ENCODE measurements around the gene ADGRF5.

- no peak for TF ChIP-seq CTCF (IDR thresholded peaks at IDR 0.05)
- TF ChIP-seq POLR2A (IDR thresholded peaks at IDR 0.05), result no peak
Measured at GRCh38 chr6:46963626-46964025, 41.9 kb upstream of the ADGRF5 start.

Measured in Peyer's patch (tissue), 4 donors.